ENCODE measurements around the gene KRTAP5-9. TPM values are rescaled to one million over a fixed set of nuclear protein-coding genes. Genes with fewer than 3 reads are reported as not detected.

KRTAP5-9 gene
- total and polyA plus RNA-seq, 2 of the 8 experiments (the other 6 are each of a cell fraction or from before 2014, with no cell fraction given): 0.11 TPM; not detected in 1

GRCh38 chr11:71538666-71538990 is 9.6 kb upstream of the KRTAP5-9 start:
- Histone ChIP-seq H3K4me3 (ENCODE audit: extremely low read depth in 1 of 4, insufficient read depth in 2 of 4, low read depth in 3 of 4, low read length in 4 of 4) (no peak overlapping the region), H3K27ac (ENCODE audit: low read depth, low read length) (no peak overlapping the region), H3K4me1 (replicated peaks in 1 of 4; ENCODE audit: control insufficient read depth in 3 of 4, insufficient read depth in 4 of 4, low read length in 3 of 4) (no peaks in the 10 kb centered on the region; a peak in 1 of 7 replicates), H3K79me2 (ENCODE audit: control insufficient read depth in 1 of 2, insufficient read depth in 2 of 2, low read length in 2 of 2) (no peaks in the 10 kb centered on the region), H3K56ac (replicated peaks; ENCODE audit: insufficient read length, low read depth, low read length) (no peak overlapping the region), H4K91ac (replicated peaks; ENCODE audit: insufficient read length, low read length) (no peak overlapping the region), H2AFZ (ENCODE audit: low read length) (no peak overlapping the region), H3K23ac (ENCODE audit: insufficient read length) (no peak overlapping the region), H3K18ac (ENCODE audit: extremely low read depth, low read length) (no peak overlapping the region), H3K27me3 (replicated peaks in 1 of 4; ENCODE audit: control insufficient read depth in 3 of 4, extremely low read depth in 1 of 4, insufficient read depth in 3 of 4, low read length in 3 of 4) (no peaks in the 10 kb centered on the region), H4K8ac (ENCODE audit: extremely low read depth, insufficient read depth, low read length) (no peak overlapping the region), H2BK120ac (replicated peaks; ENCODE audit: low read depth, low read length) (no peak overlapping the region), H2BK20ac (ENCODE audit: low read length) (no peak overlapping the region), H3K4me2 (ENCODE audit: insufficient read depth in 1 of 2, low read depth in 2 of 2, low read length in 2 of 2) (no peak overlapping the region), H2AK5ac (ENCODE audit: low read depth, low read length) (no peak overlapping the region), H2BK5ac (ENCODE audit: low read depth, low read length) (no peak overlapping the region), H3K4ac (replicated peaks; ENCODE audit: insufficient read length, low read depth, low read length) (no peak overlapping the region), H4K5ac (ENCODE audit: insufficient read length, low read depth, low read length) (no peak overlapping the region), H3K79me1 (ENCODE audit: low read depth, low read length) (no peaks in the 10 kb centered on the region), H3K9me3 (ENCODE audit: insufficient read depth in 2 of 2, low read depth in 1 of 2, low read length in 1 of 2) (no peaks in the 10 kb centered on the region; a peak in 1 of 4 replicates), H2BK15ac (ENCODE audit: low read length) (no peak overlapping the region), H3K23me2 (ENCODE audit: low read depth, low read length) (no peaks in the 10 kb centered on the region), H2BK12ac (ENCODE audit: low read depth, low read length) (no peak overlapping the region), H3K9ac (replicated peaks in 1 of 4; ENCODE audit: extremely low read depth in 1 of 4, low read depth in 3 of 4, low read length in 3 of 4) (no peak overlapping the region), H3K14ac (ENCODE audit: insufficient read length) (no peak overlapping the region), H3K36me3 (ENCODE audit: control insufficient read depth in 2 of 4, insufficient read depth in 4 of 4, low read length in 3 of 4) (no peaks in the 10 kb centered on the region), H4K20me1 (replicated peaks in 1 of 2; ENCODE audit: control insufficient read depth in 1 of 2, insufficient read depth in 2 of 2, low read length in 2 of 2) (no peaks in the 10 kb centered on the region)
- CTCF ChIA-PET (ENCODE audit: partially characterized antibody): interaction anchor here (1.2 to 1.6 kb wide), 2 partner anchors 11 to 24 kb away, joined by 4 to 5 read pairs; no protein-coding TSS in a partner anchor
- WGBS, 2 experiments (ENCODE audit: extremely low coverage in 1 of 2, insufficient coverage in 1 of 2, insufficient read length in 1 of 2, insufficient replicate concordance in 2 of 2, low coverage in 1 of 2, low lambda C conversion rate in 2 of 2, missing lambda C conversion rate in 1 of 2): 92% methylated on average over 4 of the region's 4 CpGs; no CpG with 5 or more reads in 1 of the 2 experiments
- POLR2A ChIA-PET (ENCODE audit: partially characterized antibody): interaction anchor here (0.6 kb wide), 1 partner anchor 1769 kb away, joined by 3 read pairs; no protein-coding TSS in a partner anchor
- FAIRE-seq: no peak
- no peak for TF ChIP-seq BACH1 (IDR thresholded peaks at IDR 0.05; ENCODE audit: low read length)
- DNase-seq (ENCODE audit: low read depth in 1 of 2, low spot score in 2 of 2): no peak

Data from H1 (cell line).